HL-60 (cell line): ENCODE results near the gene CTPS2.

Source experiments
- CTCF ChIP-seq: IDR thresholded peaks from one replicate; pipeline ENCODE4 v1.5.1; 2011; ENCODE audit warnings: low read length, control low read depth, inconsistent platforms; ENCODE audit not compliant: insufficient read depth
- POLR2AphosphoS5 ChIP-seq: IDR thresholded peaks from 2 replicates; pipeline ENCODE4 v1.6.1; 2012; ENCODE audit warnings: low read depth

DNA sequence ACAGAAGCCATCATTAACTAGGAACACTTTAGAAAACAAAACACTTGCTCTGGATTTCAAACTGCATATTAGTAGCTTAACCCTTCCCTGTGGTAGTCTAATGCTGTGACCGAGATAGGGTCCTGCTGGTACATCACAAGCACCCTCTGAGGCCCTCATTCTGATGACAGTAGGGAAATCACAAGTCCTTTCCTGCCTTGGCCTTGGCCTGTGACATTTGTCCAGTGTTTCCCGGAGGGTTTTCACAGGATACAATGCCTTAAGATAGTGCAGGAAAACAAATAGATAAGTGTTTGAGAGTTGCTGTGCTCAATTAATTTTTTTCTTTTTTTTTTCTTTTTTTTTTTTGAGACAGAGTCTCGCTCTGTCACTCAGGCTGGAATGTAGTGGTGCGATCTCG lies 36.0 kb upstream of the CTPS2 start:
- TF ChIP-seq CTCF (no peak), POLR2AphosphoS5 (no peak)
